Kidney epithelial cell (primary cell): ENCODE results near the gene NAV1. TPM values are rescaled to one million over a fixed set of nuclear protein-coding genes. Genes with fewer than 3 reads are reported as not detected.

ENCODE experiments used
- DNase-seq: peaks from one replicate; pipeline ENCODE4 v3.0.0-alpha.2; 2010; ENCODE audit warnings: low read depth
- H3K27me3 ChIP-seq: 2 replicates; pipeline ENCODE4 v1.6.0; 2011; ENCODE audit warnings: low read length; ENCODE audit not compliant: control insufficient read depth, insufficient read depth
- H3K36me3 ChIP-seq: 2 replicates; pipeline ENCODE4 v1.5.1; 2011; ENCODE audit warnings: low read length; ENCODE audit not compliant: control insufficient read depth, insufficient read depth
- H3K4me3 ChIP-seq: 2 replicates; pipeline ENCODE4 v1.5.1; 2011; ENCODE audit warnings: low read depth, mild to moderate bottlenecking, control low read depth, low read length
- total RNA-seq: library from RNA; depleted of rRNA; stranded (reverse); fragments of >200 nt; gene quantifications from 2 replicates; pipeline ENCODE4 v1.2.3, GENCODE V29; 2015
- TF ChIP-seq, protein P1 (sequence below): IDR thresholded peaks from 2 replicates; pipeline ENCODE4 v1.5.1; 2011; ENCODE audit warnings: mild to moderate bottlenecking, moderate library complexity, low read length, control low read depth, inconsistent platforms; ENCODE audit not compliant: insufficient read depth, poor library complexity, severe bottlenecking

The NAV1 gene
- total RNA-seq, 1 donor from 2014 or later = 37.1 TPM

DNA sequence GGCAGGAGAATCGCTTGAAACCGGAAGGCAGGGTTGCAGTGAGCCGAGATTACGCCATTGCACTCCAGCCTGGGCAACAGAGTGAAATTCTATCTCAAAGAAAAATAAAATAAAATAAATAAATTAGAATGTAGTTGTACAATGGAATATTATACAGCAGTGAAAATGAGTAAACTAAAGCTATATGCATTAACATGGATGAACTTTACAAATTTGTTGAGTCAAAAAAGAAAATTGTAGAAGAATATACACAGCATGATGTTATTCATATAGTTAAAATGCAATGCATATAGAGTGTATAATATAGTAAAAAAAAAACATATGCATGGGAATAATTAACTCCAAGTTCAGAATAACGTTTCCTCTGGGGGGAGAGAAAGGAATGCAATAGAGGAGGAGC lies 11.0 kb upstream of the NAV1 start:
- TF ChIP-seq, protein P1, sequence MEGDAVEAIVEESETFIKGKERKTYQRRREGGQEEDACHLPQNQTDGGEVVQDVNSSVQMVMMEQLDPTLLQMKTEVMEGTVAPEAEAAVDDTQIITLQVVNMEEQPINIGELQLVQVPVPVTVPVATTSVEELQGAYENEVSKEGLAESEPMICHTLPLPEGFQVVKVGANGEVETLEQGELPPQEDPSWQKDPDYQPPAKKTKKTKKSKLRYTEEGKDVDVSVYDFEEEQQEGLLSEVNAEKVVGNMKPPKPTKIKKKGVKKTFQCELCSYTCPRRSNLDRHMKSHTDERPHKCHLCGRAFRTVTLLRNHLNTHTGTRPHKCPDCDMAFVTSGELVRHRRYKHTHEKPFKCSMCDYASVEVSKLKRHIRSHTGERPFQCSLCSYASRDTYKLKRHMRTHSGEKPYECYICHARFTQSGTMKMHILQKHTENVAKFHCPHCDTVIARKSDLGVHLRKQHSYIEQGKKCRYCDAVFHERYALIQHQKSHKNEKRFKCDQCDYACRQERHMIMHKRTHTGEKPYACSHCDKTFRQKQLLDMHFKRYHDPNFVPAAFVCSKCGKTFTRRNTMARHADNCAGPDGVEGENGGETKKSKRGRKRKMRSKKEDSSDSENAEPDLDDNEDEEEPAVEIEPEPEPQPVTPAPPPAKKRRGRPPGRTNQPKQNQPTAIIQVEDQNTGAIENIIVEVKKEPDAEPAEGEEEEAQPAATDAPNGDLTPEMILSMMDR = no peak
- H3K27me3 ChIP-seq = no peaks in the 10 kb centered on the region
- no peaks in the 10 kb centered on the region for H3K36me3 ChIP-seq
- DNase-seq = no peak
- H3K4me3 ChIP-seq = no peak overlapping the region

DNA sequence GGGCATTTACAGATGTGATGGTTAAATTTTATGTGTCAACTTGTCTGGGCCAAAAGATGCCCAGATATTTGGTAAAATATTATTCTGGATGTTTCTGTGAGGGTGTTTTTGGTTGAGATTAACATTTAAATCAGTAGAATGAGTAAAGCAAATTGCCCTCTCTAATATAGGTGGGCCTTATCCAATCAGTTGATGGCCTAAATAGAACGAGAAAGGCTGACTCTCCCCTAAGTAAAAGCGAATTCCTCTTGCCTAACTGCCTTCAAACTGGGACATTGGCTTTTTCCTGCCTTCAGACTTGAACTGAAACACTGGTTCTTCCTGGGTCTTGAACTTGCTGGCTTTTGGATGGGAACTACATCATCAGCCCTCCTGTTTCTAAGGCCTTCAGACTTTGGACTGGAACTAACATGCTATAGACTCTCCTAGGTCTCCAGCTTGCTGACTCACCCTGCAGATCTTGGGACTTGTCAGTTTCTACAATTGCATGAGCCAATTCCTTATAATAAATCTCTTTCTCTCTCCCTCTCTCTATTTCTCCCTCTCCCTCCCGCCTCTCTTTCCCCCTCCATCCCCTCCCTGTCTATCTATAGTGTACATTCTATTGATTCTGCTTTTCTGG lies 10.2 kb upstream of the NAV1 start:
- Histone ChIP-seq H3K27me3 (no peaks in the 10 kb centered on the region), H3K4me3 (no peak overlapping the region), H3K36me3 (no peaks in the 10 kb centered on the region)
- DNase-seq = no peak
- TF ChIP-seq, protein P1 = no peak

DNA sequence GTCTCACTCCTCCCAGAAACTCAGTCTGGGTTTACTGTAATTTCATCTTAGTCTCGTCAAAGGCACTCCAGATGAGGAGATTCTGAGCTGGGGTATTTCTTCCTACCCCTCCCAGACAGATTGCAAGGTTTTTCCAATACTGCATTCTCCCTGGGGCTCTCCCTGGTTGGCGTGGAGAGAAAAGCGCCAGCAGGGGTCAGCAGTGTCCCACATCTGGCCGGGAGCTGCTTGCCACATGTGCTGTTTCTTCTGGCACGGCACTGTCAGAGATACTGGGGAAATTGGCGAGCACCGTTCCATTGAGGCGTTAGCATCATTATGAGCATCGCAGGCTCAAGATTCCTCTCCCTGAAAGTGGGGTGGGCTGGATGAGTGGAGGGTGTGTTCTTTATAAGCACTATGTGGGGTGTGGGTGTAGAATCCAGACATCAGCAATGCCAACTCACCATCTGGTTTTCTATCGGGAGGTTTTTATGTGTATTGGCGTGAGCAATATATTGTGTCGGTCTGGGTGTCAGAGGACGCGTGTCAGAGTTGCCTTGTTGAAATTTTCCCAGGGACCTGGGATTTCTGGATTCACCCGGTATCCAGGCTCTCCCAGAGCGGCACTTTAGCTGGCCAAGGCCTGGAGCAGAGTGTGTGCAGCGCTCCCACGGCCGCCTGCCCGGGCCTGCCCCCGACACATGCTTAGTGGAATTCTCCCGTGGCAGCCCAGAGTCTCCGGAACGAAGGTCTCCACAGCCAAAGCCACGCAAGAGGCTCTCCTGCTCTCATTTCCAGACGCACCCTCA lies 8.0 kb upstream of the NAV1 start:
- TF ChIP-seq, protein P1 = peak; percentile 93
- no peaks in the 10 kb centered on the region for H3K36me3 ChIP-seq
- no peaks in the 10 kb centered on the region for H3K27me3 ChIP-seq
- no peak overlapping the region for H3K4me3 ChIP-seq
- no peak for DNase-seq

DNA sequence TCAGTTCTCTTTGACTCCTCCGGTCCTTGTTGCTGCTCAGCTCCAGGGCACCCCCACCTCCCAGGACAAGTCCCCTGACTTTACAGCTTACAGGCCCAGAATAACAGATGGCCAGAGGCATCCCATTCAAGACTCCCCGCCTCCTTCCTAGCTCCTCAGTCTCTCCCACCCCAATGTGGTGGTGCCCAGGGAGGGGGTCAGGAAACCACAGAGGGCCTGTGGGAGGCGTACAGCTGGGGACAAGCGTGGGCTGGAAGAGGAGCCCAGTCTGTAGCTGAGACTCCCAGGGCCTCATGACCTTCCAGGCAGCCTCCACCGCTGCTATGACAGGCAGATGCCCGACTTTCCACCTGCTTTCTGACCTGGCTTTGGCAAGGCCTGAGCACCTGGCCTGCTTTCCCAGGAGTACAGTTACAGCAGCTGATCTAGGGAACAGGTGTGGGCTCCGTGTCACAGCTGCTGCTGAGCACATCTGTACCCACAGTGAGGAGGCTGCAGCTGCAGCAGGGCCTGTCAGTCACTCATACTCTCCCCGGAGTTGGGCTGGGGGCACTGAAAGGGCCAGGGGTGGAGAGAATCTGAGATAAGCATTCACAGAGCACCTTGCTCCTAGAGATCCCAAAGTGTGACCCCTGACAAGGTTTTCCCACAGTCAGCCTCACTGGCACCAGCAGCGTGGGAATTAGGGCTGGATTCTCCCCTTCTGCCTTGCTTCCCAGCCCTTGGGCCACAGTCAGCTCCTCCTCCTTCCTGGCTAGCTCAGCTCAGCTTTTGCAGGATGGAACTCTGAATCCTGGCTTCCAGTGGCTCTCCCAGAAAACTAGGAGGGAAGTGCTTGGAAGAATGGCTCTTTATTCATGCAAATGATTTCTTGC lies 7.1 kb upstream of the NAV1 start:
- TF ChIP-seq, protein P1 = no peak
- no peak for DNase-seq
- Histone ChIP-seq H3K4me3 (no peak overlapping the region), H3K27me3 (no peaks in the 10 kb centered on the region), H3K36me3 (no peaks in the 10 kb centered on the region)

DNA sequence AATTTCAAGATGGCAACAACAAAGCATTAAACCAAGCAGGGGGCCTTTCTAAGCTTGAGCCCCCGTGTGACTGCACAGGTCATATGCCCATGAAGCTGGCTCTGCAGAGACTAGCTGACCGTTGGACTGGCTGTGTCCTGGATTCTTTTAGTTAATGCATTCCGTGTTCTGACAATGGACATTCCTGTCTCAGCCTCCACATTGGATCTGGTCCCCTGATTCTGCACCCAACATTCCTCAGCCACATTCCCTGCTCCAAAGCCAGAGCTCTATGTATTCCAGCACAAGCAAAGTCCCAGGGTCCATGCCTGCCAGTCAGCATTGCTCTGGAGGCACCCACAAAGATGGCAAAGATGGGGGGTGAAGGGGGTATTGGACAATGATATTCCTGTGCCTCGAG lies 5.1 kb upstream of the NAV1 start:
- no peak for DNase-seq

More for the DNA sequence above, 5.1 kb upstream of the NAV1 start:
- TF ChIP-seq, protein P1 = no peak
- H3K27me3 ChIP-seq = no peaks in the 10 kb centered on the region
- H3K4me3 ChIP-seq = no peak overlapping the region
- H3K36me3 ChIP-seq = no peaks in the 10 kb centered on the region
